ENCODE results near the gene LY6G6D. TPM values are rescaled to one million over a fixed set of nuclear protein-coding genes. Genes with fewer than 3 reads are reported as not detected.

The LY6G6D gene
- total RNA-seq, 1 donor from 2014 or later = not detected

DNA sequence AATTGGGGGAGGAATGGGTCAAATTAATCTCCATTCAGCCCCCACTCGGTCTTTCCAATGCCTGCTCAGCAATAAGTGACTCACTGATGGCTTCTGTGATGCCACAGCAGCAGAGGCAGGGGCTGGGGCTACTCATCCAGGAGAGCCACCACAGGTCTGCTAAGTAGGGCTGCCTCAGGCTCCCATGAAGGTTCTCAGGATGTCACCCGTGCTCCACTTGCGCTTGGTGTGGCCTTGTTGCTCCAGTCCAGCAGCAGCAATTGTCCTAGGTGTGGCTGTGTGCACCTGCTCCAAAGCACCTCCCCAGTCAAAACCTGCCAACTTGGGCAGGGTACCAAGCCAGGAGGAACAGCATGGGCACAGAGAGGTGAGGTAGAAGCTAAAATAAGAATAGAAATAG, 7.0 kb downstream of the LY6G6D start:
- no peak for DNase-seq (ENCODE audit: extremely low spot score, unreplicated experiment)
- Mint-ChIP-seq H3K27ac (ENCODE audit: unreplicated experiment) (no peak overlapping the region), H3K27me3 (ENCODE audit: unreplicated experiment) (no peaks in the 10 kb centered on the region), H3K36me3 (ENCODE audit: unreplicated experiment) (peaks cover 17% of the 10 kb centered on the region), H3K4me3 (ENCODE audit: unreplicated experiment) (no peak overlapping the region), H3K9me3 (ENCODE audit: unreplicated experiment) (no peaks in the 10 kb centered on the region), H3K4me1 (ENCODE audit: unreplicated experiment) (no peaks in the 10 kb centered on the region)
- TF ChIP-seq, protein P1, sequence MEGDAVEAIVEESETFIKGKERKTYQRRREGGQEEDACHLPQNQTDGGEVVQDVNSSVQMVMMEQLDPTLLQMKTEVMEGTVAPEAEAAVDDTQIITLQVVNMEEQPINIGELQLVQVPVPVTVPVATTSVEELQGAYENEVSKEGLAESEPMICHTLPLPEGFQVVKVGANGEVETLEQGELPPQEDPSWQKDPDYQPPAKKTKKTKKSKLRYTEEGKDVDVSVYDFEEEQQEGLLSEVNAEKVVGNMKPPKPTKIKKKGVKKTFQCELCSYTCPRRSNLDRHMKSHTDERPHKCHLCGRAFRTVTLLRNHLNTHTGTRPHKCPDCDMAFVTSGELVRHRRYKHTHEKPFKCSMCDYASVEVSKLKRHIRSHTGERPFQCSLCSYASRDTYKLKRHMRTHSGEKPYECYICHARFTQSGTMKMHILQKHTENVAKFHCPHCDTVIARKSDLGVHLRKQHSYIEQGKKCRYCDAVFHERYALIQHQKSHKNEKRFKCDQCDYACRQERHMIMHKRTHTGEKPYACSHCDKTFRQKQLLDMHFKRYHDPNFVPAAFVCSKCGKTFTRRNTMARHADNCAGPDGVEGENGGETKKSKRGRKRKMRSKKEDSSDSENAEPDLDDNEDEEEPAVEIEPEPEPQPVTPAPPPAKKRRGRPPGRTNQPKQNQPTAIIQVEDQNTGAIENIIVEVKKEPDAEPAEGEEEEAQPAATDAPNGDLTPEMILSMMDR (IDR thresholded peaks at IDR 0.05) = no peak

DNA sequence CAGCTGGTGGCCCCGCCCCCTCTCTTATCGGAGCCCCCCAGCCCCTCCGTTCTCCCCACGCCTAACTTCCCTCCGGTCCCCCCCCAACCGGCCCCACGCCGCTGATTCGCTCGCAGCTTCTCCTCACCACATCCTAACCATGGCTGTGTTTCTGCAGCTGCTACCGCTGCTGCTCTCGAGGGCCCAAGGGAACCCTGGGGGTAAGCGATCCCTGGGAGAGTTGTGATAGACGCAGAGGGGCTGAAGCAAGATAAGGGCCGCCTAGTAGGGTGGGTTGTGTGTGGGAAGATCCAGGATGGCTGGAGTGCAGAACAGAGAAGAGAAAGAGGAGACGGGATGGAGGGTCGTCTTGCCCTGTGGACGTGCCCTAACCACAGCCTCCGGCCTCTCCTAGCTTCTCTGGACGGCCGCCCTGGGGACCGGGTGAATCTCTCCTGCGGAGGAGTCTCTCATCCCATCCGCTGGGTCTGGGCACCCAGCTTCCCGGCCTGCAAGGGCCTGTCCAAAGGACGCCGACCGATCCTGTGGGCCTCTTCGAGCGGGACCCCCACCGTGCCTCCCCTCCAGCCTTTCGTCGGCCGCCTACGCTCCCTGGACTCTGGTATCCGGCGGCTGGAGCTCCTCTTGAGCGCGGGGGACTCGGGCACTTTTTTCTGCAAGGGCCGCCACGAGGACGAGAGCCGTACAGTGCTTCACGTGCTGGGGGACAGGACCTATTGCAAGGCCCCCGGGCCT, 8.3 kb downstream of the LY6G6D start, which contains the start of gene MPIG6B:
Gene MPIG6B (plus strand): TSS at position 129 of the 735 bp plus-strand sequence. CDS start 11 bp downstream, at position 140.
- no peak for DNase-seq (ENCODE audit: extremely low spot score, unreplicated experiment)
- no peaks in the 10 kb centered on the region for H3K9me3 Mint-ChIP-seq (ENCODE audit: unreplicated experiment)
- peaks cover 3% of the 10 kb centered on the region for H3K4me1 Mint-ChIP-seq (ENCODE audit: unreplicated experiment)
- H3K4me3 Mint-ChIP-seq (ENCODE audit: unreplicated experiment) = no peak within 1 kb of the TSS
- H3K36me3 Mint-ChIP-seq (ENCODE audit: unreplicated experiment) = peaks cover 22% of the 10 kb centered on the region
- no peaks in the 10 kb centered on the region for H3K27me3 Mint-ChIP-seq (ENCODE audit: unreplicated experiment)
- H3K27ac Mint-ChIP-seq (ENCODE audit: unreplicated experiment) = no peak within 1 kb of the TSS
- TF ChIP-seq, protein P1 (IDR thresholded peaks at IDR 0.05) = no peak

DNA sequence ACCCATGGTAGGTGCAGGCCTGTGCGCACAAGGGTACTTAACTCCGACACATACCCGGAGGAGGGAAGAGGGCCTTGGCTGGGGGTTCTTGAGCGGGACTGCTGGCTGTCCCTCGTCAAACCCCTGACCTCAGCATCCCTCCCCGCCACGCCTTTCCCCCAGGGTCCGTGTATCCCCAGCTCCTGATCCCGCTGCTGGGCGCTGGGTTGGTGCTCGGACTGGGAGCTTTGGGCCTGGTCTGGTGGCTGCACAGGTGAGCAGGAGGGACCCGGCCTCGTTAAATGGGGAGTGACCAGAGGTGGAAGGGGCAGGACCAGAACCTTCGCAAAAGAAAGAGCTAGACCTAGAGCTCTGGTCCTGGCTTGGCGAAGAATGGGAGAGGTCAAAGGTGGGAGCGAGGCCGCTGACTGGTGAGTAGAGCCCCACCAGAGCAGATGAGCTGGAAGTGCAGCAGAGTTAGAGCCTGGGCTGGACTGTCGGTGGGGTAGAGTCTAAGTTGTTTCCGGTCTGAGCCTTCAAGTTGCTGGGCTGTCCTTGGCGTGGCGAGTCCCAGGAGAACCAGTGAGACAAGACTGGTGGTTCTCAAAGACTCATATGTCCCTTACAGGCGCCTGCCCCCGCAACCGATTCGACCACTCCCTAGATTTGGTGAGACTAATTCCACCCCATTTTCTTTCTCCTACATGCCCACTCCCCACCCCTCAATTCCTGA, 9.0 kb downstream of the LY6G6D start:
- TF ChIP-seq, protein P1 (IDR thresholded peaks at IDR 0.05) = no peak
- H3K9me3 Mint-ChIP-seq (ENCODE audit: unreplicated experiment) = no peaks in the 10 kb centered on the region
- H3K36me3 Mint-ChIP-seq (ENCODE audit: unreplicated experiment) = peaks cover 22% of the 10 kb centered on the region
- H3K27me3 Mint-ChIP-seq (ENCODE audit: unreplicated experiment) = no peaks in the 10 kb centered on the region
- H3K4me1 Mint-ChIP-seq (ENCODE audit: unreplicated experiment) = peaks cover 10% of the 10 kb centered on the region
- no peak overlapping the region for H3K4me3 Mint-ChIP-seq (ENCODE audit: unreplicated experiment)
- no peak overlapping the region for H3K27ac Mint-ChIP-seq (ENCODE audit: unreplicated experiment)
- DNase-seq (ENCODE audit: extremely low spot score, unreplicated experiment) = no peak

DNA sequence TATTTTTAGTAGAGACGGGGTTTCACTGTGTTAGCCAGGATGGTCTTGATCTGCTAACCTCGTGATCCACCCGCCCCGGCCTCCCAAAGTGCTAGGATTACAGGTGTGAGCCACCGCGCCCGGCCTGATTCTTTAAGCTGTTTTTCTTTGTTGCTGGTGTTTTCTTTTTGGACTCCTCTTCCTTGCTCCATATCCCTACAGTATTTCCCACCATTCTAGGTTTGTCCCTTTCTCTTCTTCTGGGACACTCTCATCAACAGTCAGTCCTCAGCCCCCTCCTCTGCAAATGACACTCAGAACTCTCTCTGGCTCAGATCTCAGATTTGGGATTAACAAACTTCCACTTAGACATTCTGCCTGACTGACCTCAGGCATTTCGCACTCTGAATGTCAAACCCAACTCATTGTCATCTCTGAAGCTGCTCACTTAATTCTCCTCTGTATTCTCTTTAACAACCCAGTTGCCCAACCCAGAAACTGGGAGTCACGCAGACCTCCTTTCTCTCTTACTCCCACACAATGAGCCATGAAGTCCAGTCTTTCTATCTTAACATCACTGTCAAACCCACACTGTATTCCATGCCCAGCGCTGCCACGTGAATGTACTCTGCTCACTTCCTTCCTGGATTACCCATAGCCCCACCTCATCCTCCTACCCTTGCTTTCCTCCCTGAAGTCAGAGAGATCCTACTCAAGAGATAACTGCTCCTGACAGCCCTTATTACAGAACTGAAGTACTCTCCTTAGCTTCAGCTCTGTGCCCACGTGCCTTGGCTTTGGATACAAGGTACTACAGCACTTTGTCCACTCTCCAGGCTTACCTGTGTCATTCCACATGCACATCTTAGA, 10.6 kb downstream of the LY6G6D start:
- no peak overlapping the region for H3K27ac Mint-ChIP-seq (ENCODE audit: unreplicated experiment)
- DNase-seq (ENCODE audit: extremely low spot score, unreplicated experiment) = no peak
- TF ChIP-seq, protein P1 (IDR thresholded peaks at IDR 0.05) = no peak
- peaks cover 25% of the 10 kb centered on the region for H3K36me3 Mint-ChIP-seq (ENCODE audit: unreplicated experiment)
- no peaks in the 10 kb centered on the region for H3K27me3 Mint-ChIP-seq (ENCODE audit: unreplicated experiment)
- H3K4me3 Mint-ChIP-seq (ENCODE audit: unreplicated experiment) = no peak overlapping the region
- H3K4me1 Mint-ChIP-seq (ENCODE audit: unreplicated experiment) = peaks cover 18% of the 10 kb centered on the region
- no peaks in the 10 kb centered on the region for H3K9me3 Mint-ChIP-seq (ENCODE audit: unreplicated experiment)
